ENCODE measurements around the gene GPD2. TPM values are rescaled to one million over a fixed set of nuclear protein-coding genes. Genes with fewer than 3 reads are reported as not detected.
A peak's percentile ranks its signal among the peaks of the same experiment; 100 is the strongest.

GPD2 gene
- total RNA-seq, 1 donor from 2014 or later, result 21.0 TPM

DNA sequence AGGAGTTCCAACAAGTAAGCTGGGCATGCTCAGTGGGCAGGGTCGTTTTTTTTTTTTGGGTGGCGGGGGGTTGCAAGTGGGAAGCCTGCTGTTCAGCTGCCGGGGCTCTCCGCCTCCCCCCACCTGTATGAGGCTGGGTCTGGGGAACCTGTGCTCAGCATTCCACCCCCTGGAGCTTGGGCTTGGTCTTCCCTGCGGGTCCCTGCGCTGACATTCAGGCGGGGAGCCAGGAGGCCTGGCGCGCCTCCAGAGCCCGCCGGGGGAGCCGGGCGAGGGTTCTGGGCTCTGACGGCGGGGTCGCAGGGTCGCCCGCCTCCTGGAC, 822 bp upstream of the GPD2 start:
- DNase-seq (ENCODE audit: low read depth in 2 of 2), result no peak

DNA sequence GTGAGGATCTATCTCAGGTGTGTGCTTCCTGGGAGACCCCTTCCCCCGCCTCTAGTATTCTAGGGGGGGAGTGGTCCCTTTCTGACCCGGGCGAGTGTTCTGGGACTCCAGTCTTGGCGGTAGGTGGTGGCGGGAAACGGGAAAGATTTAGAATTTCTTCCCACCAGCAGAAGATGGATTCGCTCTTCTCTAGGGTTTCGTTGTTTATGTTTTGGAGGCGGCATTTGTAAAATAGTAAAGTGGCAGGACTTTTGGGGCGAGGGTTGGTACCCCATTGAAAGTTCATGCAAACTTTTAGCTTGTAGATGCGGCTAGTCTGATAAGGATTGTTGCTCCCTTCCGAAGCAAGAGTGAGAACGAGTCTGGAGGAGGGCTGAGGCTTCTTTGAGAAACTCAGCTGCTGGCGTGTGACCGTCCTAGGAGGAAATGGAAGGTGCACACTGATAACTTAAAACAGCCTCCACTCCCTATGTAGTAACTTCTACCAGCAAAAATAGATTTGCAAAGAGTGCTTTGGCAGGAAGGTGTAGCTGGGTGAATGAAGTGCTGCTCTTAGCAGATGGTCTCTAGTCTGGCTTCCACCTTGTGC, 412 bp downstream of the GPD2 start:
- DNase-seq (ENCODE audit: low read depth in 2 of 2), result peak; percentile 11 to 35

DNA sequence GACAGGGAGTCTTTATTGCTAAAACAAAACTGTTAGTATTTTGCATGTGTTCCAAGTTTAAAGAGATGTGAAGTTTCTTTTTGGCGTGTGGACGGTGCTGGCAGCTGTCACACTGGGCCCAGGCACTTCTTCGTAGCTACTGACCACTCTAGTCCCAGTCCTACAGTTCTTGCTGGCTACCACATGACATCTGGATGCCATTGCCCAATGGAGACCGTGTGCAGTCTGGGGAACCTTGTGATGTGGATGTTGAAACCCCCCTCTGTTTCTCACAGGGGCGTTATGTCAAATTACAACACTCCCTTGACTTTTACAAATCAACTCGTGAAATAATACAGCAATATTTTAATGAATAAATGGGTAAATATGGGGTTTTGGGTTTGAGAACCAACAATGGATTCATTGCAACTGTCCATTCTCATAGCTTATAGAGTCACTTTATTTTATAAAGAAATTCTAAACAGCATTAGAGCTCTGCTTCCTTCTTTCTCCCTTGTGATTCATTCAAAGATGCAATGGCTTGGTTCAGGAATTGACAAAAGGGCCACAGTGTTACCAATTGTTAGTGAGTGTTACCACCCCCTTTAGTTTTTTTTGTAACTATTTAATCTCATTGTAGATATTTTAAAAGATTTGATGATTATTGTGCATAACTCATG, 1.2 kb downstream of the GPD2 start:
- no peak for DNase-seq (ENCODE audit: low read depth in 2 of 2)

DNA sequence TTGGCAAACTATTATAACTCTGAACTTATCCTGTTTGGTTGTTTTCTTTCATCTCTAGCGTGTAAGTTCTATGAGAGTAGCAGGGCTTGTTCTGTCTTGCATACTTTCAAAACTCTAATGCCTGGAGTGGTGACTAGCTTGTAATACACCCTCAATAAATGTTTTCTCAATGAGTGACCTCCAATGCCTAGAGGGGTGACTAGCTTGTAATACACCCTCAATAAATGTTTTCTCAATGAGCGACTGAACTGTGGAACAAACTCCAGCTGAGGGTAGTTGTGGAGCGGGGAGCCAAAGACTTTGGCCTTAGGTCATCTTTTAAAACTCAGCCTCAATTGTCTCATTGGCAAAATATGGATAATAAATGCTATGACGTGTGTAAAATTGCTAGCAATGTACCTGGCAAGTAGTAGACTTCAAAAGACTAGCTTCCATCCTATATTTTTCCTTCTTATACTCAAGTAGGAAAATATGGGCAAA, 1.8 kb downstream of the GPD2 start:
- DNase-seq (ENCODE audit: low read depth in 2 of 2), result no peak

DNA sequence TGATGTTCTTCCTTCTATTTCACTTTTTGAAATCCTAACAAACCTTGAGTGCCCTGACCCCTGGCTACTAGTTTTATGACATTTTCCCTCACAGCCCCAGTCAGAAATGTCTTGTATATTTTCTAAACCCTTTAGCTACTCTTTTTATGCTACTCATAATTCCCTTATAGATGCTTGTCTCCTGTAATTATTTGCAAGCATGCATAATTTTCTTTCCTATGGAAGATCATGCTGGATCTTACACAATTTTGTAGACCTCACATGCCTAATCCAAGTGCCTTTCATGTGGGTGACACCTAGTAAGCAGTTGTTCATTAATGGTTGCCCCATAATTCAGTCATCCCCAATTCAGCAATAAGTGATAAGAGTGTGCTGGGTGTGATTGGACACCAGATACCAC, 6.9 kb downstream of the GPD2 start:
- no peak for DNase-seq (ENCODE audit: low read depth in 2 of 2)

DNA sequence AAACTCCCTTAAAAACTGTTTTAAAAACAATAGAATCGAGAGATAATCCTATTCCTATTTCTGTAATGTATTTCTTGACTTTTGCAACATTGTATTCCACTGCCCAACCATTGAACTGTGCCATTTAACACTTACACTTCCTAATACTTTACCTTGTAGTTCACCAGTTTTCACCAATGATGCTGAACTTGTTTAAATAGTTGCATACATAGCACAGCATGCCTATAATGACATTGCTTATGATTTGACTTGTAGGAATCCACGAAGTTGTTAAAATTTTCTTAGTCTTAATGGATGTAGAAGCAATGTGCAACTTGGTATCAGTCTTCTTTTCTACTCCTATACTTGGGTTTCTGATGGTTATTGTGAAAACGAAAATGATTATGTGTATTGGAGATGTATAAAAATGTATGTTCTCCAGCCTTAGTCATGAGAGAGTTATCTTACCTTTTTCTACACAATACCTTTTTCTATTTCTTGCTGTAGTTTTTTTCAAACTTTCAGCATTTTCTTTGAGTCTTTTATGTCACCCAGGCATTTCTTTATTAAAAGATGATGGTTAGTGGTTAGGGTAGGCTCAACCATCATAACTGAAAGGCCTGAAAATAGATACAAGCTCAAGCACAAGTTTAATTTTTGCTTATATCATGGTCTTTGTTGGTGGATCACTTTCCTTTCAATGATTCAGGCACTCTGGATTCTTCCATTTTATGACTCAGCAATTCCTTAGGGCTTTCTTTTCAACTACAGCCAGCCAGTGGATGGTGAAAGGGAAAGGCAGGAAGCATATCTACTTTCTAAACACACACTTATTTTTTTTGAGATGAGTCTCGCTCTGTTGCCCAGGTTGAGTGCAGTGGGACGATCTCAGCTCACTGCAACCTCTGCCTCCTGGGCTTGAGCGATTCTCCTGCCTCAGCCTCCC, 9.4 kb downstream of the GPD2 start:
- DNase-seq (ENCODE audit: low read depth in 2 of 2), result peak; percentile 31 to 77

DNA sequence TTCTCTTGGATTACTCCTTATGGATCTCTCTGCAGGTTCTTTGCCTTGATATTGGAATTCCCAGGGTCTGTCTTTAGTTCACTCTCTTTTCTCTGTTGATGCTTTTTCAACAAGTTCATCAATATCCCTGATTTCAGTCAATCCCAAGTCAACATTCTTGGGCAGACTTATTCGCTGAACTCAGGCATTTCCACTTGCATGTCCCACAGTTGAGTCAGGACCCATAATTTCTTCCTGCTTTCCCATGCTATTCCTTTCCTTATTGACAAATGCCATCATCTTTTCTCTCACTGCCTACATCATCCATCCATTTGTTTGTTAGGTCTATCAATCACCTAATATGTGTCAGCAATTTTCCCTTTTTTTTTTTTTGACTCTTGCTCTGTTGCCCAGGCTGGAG, 11.6 kb downstream of the GPD2 start:
- DNase-seq (ENCODE audit: low read depth in 2 of 2), result no peak

DNA sequence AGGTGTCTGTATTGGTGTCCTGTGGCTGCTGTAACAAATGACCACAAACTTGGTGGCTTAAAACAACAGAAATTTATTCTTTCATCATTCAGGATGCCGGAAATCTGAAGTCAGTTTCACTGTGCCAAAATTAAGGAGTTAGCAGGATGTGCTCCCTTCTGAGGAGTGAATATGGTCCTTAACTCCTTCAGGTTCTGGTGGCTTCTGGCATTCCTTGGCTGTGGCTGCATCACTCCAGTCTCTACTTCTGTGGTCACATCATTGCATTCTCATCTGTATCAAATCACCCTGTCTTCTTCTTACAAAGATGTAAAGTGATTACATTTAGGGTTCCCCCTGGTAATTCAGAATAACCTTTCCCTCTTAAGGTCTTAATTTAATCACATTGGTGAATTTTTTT, 12.6 kb downstream of the GPD2 start:
- no peak for DNase-seq (ENCODE audit: low read depth in 2 of 2)

DNA sequence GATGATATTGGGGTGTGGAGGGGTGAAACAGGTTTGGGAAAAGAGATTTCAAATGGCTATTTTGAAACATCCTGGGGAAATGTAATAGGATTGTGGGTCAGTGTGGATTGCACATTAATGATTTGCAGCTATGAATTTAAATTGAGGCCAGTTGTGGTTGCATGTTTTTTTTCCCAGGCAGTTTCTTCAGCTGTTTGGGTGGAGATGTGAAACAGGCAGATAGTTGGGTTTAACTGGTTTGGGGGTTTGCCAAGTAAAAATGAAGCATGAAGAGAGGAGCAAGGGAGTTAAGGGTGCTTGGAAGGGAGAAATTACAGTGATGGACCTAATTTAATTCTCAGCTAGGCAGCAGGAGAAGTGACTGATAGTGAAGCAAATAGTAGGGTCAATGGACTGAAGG, 16.8 kb downstream of the GPD2 start:
- no peak for DNase-seq (ENCODE audit: low read depth in 2 of 2)

DNA sequence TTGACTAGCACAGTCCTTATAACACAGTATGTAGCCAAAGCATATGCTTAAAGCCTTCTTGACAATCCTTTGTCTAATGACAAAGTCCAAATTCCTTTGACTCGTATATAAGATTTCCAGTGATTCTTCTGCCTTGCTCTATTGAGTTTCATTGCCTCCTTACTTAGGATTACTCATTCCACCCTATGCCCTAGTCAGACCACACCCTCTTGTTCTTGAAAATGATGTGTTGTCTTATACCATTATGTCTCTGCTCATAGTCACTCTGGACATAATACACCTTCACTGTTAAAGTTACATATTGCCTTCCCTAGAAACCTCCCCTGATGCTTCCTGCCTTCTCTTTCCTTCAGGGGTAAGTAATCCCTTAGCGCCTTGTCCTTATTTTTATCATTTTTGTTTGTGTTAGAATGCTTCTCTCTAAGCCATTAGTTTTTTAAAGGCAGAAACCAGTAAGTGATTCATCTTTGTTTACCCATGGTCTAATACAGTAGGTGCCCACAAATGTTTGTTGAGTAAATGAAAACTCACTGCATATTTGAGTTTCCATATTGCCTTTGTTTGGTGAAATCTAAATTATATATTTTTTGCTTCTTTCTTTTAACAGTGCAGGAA, 19.3 kb downstream of the GPD2 start:
- peak in 1 of 2 donors; percentile 12 for DNase-seq (ENCODE audit: low read depth in 2 of 2)

DNA sequence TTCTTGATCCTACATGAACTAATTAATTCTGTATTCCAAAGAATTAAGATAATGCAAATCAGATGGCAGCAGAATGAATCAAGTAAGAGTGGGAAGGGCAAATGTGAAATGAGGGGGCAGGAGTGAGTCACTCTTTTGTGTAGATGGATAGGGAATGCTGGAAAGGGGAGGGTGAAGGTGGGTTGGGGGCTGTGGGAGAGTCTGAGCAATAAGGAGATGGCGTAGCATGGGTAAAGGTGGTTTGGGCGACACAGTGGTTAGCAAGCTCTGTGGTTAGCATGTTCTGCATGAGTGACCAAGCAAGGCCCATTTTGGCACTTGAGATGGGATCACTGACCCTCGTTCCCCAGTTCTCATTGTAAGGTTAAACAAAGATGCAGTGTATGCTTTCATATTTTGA, 20.4 kb downstream of the GPD2 start:
- DNase-seq (ENCODE audit: low read depth in 2 of 2), result no peak

DNA sequence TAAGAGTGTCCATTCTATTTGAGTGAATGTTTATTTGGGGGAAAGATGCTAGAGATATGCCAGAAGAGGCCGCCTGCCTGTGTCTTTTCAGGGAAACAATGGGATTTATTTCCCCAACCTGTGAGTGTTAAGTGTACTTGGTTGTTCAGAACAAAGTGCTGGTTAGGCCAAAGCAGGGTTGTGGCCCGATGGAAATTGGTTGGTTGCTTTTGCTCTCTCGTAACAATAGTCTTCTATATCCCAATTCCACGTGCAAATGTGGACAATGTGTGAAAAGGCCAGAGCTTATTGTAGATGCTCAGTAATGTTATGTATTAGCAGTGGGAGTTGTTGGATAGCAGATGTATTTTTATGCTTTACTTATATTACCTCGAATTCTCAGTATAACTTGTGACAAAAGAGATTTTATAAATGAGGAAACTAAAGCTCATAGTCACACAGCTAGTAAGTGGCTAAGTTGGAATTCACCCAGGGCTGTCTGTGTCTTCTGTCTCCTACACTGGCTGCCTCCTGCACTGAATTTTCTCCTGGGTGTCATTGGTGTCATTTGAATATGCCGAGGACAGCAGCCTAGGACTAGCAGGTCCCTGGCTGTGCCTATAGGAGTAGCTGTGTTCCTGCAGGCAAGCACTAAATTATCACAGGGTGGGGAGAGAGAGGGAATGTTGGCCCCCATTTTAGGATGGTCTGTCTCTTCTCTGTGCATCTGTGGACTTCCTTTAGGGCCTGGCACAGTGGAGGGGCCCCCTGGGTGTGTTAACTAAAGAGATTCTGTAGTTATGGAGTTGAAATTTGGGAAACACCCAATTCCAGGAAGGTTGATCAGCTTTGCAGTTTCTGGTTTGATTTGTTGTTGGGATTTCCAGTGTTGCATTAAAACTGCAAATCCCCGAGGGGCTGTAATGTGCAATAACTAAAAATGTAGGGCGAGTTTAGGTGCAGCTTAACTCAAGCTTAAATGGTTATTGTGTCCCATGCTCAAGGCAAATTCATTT, 21.6 kb downstream of the GPD2 start:
- no peak for DNase-seq (ENCODE audit: low read depth in 2 of 2)

DNA sequence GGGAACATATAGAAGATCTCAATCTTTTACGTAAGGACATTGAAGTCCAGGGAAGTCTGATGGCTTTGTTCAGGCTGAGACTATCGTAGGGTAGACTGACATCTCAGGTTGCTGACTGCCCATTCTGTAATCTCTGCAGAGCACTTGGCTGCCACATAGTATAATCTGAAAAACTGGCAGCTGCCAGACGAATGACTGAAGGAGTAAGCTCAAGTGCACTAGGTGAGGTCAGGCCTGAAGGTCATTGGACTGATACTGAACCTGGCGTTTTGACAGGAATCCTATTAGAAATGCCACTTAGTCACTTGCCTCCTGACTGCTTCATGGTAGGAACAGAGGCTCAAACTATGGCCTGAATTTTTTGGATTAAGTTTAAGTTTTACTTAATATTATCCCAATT, 23.5 kb downstream of the GPD2 start:
- DNase-seq (ENCODE audit: low read depth in 2 of 2), result no peak

DNA sequence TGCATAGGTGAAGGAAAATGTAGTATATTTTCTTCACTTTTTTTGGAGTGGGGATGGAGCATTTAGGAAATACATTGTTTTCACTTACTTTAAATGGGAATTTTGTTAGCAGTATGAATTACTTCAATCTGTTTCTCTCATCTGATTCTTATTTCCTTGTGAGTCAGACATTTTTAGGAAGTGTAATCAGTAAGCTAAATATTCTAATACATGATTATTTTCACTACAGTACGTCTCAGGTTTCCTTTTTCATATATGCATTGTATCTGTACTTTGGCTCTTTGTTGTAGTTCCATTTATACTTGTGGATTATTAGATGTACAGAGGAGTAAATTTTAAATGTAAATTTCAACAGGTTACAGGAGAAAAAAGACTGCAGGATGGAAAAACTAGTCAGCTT, 27.9 kb downstream of the GPD2 start:
- DNase-seq (ENCODE audit: low read depth in 2 of 2), result peak in 1 of 2 donors; percentile 43

DNA sequence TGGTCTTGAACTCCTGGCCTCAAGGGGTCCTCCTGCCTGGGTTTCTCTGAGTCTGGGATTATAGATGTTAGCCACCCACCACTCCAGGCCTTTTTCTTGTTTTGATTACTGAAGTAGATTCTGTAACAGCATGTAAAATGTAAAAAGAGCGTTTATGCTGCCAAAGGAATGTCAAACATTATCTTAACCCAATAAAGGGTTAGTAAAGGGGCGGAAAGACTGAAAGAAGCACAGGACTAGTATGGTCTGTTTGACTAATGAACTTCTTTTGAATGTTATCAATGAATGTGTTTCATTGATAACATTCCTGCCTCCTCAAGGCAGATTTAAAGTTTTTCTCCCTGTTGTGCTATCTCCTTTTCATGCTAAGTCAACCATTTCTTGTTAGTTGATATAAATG, 29.4 kb downstream of the GPD2 start:
- DNase-seq (ENCODE audit: low read depth in 2 of 2), result no peak

DNA sequence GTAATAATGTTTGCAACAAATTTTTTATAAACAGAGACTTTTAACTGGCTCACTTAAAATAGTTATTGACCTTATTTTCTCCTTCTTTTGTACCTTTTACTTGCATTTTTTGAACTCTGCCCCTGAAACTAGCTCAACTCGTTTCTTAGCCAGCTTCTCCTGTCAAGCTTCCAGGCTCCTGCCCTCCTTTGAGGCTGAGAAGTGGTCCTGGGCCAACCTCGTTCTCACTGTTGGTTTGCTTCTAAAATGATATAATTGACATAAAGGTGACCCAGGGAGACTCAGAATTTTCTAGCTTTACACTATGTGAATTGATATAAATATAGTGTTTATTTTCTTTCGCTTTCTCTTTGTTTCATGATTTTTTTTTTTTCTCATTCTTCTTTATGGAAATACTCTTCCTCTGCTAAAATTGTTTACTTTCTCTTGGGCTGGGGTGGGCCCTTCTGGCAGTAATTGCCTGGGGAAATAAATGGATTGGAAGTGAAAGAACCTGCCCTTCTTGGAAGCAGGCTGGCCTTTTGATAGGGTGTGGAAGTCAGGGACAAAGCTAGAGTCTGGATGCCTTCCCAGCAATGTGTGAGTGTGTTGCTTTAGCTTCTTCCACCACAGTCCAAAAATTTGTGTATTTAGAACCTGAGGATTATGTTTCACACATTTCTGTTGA, 30.7 kb downstream of the GPD2 start:
- DNase-seq (ENCODE audit: low read depth in 2 of 2), result peak; percentile 13 to 66

DNA sequence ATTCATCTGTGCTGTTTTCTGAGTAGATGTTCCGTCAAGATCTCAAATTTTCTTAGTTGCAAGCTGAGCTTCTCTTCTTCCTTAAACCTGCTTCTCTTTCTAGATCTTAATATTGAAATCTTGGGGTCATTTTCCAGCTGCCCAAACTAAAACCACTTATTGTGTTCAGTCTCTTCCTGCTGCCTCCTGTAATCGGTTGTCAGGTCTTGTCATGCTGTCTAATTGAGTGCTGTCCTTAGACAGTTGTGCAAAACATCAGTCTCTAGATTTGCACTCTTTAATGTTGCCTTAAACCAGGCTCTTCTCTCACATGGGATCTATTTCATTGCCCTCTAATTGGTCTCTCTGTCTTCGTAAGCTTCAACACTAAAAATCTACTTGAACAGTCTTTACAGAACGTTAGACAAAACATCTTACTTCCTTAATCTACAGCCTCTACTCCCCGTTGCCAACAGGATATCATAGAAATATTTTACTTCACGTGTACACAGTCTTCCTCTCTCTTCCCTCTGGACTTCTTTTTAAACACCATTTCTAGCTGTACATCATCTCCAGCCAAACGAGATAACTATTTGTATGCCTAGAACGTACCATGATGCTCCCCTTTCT, 34.9 kb downstream of the GPD2 start:
- peak in 1 of 2 donors; percentile 17 for DNase-seq (ENCODE audit: low read depth in 2 of 2)

DNA sequence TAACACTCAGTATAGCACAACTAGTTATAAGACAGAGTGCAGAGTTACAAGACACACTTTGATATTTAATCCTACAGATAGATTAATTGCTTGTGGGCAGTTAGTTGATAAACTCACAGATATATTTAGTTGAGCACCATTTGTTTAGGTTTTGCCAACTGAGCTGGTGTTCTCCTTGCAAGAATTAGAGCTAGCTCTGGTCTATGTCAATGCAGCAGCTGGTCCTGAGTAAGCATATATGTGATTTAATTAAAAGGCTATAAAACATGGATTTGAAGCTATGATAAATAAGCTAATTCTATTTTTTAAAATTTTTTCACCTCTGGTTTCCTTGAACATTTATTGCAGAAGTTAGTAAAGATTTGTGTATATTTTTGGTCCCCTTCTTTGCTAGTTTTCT, 35.6 kb downstream of the GPD2 start:
- no peak for DNase-seq (ENCODE audit: low read depth in 2 of 2)

DNA sequence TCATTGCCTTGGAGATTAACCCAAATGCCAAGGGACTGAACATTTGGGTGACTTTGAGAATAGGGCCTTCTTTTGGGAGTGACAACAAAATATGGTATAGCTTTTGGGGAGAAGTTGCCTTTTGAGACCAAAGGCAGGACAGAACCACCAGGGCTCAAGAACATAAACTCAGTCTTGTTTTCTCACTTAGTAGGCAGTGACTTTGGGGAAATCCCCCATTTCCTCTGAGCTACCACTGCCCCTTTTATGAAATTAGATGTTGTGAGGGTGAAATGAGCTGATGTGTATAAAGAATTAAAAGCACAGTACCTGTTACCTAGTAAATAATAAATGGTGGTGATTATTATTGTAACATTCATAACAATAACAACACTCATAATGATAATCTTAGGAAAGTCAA, 36.5 kb downstream of the GPD2 start:
- DNase-seq (ENCODE audit: low read depth in 2 of 2), result no peak

DNA sequence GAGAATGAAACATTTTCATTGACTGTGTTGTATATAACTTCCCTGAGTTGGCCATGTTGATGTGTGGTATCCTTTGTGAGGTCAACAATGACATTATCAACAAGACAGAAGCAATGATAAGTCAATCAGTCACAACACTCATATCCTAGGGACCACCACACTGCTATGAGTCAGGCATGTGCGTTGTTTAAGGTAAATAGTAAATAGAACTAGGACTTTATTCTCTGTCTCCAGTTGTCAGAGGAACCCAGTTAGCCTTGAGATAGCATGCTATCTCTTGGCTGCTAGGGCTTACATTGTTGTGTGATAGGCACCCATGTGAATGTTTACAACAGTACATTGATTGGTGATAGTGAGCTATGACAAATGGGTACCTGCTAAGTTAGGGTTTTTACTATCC, 37.3 kb downstream of the GPD2 start:
- DNase-seq (ENCODE audit: low read depth in 2 of 2), result no peak

Data from lung microvascular endothelial cell (primary cell).